ENCODE results near the gene GRK2.

GRCh38 chr11:67286621-67287333 lies 20.5 kb downstream of the GRK2 start:
- TF ChIP-seq FOXM1 (IDR thresholded peaks at IDR 0.05; ENCODE audit: borderline replicate concordance, low read depth) (no peak), RAD21 (IDR thresholded peaks at IDR 0.05; ENCODE audit: low read depth) (no peak), EGR1 (IDR thresholded peaks at IDR 0.05) (no peak), EP300 (IDR thresholded peaks at IDR 0.05; ENCODE audit: borderline replicate concordance) (no peak), TAF1 (IDR thresholded peaks at IDR 0.05; ENCODE audit: low read depth) (no peak), CEBPB (IDR thresholded peaks at IDR 0.05) (no peak), CREB1 (IDR thresholded peaks at IDR 0.05; ENCODE audit: low read depth) (no peak), NFIC (IDR thresholded peaks at IDR 0.05) (no peak), YY1 (IDR thresholded peaks at IDR 0.05; ENCODE audit: low read depth) (no peak), TCF12 (IDR thresholded peaks at IDR 0.05; ENCODE audit: low read depth) (no peak), TEAD4 (IDR thresholded peaks at IDR 0.05) (no peak), USF1 (IDR thresholded peaks at IDR 0.05) (no peak)
- TF ChIP-seq, protein P1, sequence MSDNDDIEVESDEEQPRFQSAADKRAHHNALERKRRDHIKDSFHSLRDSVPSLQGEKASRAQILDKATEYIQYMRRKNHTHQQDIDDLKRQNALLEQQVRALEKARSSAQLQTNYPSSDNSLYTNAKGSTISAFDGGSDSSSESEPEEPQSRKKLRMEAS (IDR thresholded peaks at IDR 0.05), result no peak
- TF ChIP-seq, protein P2, sequence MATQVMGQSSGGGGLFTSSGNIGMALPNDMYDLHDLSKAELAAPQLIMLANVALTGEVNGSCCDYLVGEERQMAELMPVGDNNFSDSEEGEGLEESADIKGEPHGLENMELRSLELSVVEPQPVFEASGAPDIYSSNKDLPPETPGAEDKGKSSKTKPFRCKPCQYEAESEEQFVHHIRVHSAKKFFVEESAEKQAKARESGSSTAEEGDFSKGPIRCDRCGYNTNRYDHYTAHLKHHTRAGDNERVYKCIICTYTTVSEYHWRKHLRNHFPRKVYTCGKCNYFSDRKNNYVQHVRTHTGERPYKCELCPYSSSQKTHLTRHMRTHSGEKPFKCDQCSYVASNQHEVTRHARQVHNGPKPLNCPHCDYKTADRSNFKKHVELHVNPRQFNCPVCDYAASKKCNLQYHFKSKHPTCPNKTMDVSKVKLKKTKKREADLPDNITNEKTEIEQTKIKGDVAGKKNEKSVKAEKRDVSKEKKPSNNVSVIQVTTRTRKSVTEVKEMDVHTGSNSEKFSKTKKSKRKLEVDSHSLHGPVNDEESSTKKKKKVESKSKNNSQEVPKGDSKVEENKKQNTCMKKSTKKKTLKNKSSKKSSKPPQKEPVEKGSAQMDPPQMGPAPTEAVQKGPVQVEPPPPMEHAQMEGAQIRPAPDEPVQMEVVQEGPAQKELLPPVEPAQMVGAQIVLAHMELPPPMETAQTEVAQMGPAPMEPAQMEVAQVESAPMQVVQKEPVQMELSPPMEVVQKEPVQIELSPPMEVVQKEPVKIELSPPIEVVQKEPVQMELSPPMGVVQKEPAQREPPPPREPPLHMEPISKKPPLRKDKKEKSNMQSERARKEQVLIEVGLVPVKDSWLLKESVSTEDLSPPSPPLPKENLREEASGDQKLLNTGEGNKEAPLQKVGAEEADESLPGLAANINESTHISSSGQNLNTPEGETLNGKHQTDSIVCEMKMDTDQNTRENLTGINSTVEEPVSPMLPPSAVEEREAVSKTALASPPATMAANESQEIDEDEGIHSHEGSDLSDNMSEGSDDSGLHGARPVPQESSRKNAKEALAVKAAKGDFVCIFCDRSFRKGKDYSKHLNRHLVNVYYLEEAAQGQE (IDR thresholded peaks at IDR 0.05; ENCODE audit: low read depth), result no peak
